Measurements from ENCODE around the gene ZC3H18.

Gene ZC3H18

DNA sequence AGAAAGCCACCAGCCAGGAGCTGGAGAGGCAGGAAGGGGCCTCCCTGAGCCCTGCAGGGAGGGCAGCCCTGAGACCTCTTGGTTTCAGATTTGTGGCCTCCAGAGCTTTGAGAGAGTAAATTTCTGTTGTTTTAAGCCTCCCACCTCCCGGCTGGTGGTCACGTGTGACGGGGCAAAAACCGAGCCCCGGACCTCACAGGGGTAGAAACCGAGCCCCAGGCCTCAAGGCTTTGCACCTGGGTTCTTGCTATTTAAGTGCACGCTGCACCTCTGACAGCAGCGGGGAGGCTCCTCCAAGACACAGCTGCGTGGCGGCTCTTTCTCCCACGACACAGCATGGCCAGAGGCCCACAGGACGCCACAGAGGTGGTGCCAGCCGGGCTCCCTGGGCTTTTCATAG lies 17.4 kb upstream of the ZC3H18 start:
- DNase-seq = no peak

GRCh38 chr16:88553739-88554138 lies 16.5 kb upstream of the ZC3H18 start:
- DNase-seq = no peak

DNA sequence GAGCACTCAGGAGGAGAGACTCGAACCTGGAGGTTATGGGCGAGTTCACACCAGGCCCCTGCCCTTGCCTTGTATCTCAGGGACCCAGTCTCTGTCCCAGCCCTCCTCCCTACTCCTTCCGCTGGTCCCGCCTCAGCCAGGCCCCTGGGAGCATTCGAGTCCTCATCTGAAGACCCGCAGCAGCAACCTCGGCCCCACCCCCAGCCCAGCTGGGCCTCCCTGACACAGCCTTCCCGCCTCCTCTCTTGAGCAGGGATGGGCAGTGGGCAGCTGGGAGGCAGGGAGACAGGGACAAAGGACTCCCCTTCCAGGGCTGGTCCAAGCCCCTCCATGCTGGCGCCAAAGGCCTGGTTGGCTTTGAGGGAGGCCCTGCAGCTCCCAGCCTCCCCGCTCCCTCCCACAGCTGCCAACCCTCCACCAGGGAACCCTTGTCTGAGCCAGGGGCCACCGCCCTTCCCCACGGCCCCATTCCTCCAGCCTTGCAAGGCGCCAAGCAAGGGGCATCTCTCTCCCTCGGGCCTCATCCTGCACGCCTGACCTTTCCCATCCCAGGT lies 15.4 kb upstream of the ZC3H18 start:
- DNase-seq = no peak

DNA sequence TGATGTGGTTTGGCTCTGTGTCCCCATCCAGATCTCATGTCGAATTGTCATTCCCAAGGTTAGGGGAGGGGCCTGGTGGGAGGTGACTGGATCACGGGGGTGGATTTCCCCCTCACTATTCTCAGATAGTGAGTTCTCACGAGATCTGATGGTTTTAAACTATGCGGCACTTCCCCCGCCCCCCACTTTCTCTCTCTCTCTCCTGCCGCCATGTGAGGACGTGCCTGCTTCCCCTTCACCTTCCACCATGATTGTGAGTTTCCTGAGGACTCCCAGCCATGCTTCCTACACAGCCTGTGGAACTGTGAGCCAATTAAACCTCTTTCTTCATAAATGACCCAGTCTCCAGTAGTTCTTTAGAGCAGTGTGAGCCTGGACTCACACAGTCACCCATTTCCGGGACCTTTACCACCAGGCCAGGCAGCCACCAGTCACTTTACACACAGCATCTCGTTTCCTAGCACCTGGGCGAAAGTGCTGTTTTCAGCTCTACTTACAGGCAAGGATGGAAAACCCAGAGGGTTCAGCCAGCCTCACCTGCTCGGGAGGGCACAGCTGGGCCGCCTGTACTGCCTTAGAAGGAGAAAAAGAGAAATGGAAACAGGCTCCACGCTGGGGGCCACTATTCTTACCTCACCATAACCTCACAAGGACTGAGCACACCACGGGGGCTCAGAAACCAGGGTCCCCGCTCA lies 13.8 kb upstream of the ZC3H18 start:
- no peak for DNase-seq

DNA sequence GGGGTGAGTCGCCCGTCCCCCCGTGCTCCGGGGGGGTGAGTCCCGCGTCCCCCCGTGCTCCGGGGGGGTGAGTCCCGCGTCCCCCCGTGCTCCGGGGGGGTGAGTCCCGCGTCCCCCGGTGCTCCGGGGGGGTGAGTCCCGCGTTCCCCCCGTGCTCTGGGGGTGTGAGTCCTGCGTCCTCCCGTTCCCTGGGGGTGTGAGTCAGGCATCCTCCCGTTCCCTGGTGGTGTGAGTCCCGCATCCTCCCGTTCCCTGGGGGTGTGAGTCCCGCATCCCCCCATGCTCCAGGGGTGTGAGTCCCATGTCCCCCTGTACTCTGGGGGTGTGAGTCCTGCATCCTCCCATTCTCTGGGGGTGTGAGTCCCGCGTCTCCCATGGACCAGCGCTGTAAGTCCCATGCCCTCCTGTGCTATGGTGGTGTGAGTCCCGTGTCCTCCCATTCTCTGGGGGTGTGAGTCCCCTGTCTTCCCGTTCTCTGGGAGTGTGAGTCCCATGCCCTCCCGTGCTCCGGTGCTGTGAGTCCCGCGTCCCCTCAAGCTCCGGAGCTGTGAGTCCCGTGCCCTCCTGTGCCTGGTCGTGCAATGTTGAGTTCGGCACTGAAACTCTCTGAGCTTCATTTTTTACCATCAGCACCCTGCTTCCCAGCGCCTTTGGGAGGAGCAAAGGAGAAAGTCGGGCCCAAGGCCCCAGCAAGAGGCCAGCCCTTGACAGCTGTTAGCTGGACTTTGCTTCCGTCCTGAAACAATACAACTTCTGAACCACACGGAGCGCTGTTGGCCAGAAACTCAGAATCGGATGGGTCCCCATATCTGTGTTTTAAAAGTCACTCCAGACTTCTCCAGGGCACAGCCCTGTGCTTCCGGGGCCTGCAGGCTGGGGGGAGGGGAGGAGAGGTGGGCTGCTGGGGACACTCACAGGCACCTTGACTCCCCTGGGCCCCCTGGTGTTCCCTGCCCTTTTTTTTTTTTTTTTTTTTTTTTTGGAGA lies 11.5 kb upstream of the ZC3H18 start:
- DNase-seq = no peak

GRCh38 chr16:88560714-88561484 lies 9.3 kb upstream of the ZC3H18 start:
- DNase-seq = no peak

- DNase-seq = peak; percentile 55
Measured at GRCh38 chr16:88561485-88562359, 8.5 kb upstream of the ZC3H18 start.

- DNase-seq = peak; percentile 79
Measured at GRCh38 chr16:88566158-88566557, 4.0 kb upstream of the ZC3H18 start.

GRCh38 chr16:88568710-88569613 lies 1.2 kb upstream of the ZC3H18 start:
- DNase-seq = no peak

- DNase-seq = no peak
Measured at GRCh38 chr16:88569614-88569984, 604 bp upstream of the ZC3H18 start.

GRCh38 chr16:88570691-88571092 lies 489 bp downstream of the ZC3H18 start:
- DNase-seq = peak; percentile 43

DNA sequence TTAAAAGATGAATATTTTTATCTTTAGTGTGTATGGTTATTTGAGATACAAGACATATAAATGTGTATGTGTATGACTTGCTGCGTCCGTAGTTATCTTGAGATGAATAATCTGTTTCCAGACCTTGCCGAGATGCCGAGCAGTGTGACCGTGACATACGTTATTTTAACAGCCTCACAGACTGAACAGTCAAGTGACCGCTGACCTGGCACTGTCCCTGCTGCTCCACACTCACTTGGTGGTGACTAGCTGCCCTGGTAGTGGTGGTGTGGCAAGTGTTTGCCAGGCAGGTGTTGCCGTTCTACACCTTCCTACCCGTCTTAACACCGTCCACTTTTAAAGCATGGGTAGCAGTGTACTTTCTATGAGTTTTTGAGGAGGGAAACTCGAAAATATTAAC lies 5.0 kb downstream of the ZC3H18 start:
- no peak for DNase-seq

DNA sequence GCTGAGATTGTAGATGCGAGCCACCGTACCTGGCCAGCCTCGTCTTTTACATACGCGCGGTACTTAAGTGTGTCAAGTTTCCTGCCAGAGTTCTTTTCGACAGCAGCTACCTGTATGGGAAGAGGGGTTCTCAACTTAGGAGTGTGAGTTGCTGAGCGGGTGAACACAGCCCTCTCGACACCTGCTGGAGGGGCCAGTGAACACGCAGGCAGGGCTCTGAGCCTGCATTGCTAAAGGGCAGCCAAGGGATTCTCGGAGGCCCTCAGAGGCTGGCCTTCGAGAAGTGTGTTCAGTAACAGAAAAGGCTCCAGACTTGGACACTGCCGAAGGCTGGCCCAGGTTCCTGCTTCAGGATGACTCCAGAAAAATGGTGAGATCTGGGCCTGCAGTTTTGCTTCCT lies 6.1 kb downstream of the ZC3H18 start:
- no peak for DNase-seq

- DNase-seq = no peak
Measured at GRCh38 chr16:88577166-88577565, 7.0 kb downstream of the ZC3H18 start.

DNA sequence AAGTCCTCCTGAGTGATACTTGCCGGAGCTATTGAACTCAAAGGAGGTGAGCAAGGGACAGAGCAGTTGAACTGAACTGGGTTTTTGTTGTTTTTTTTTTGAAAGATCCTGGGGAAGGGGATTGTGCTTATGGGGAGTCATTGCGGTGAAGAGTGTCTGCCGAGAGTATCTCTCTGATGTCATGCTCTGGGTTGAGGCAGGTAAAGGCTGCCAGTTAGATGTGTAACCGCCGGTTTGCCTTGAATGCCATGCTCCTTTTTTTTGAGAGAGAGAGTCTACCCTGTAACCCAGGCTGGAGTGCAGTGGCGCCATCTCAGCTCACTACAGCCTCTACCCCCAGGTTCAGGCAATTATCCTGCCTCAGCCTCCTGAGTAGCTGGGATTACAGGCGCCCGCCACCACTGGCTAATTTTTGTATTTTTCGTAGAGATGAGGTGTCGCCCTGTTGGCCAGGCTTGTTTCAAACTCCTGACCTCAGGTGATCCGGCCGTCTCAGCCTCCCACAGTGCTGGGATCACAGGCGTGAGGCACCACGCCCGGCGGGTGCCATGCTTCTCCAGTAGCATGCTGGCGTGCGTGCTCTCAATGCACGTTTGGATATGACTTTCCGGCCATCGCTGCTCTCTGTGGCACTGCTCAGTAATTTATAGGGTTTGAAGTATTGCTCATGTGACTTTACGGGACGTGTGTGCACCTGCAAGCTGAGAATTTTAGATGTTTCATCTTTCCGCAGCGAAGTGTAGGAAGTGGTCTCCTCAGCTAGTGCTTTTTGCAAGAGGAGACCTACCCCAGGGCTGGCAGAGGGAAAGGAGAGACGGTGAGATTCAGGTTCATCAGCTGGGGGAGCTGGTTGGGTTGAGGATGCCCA lies 8.5 kb downstream of the ZC3H18 start:
- no peak for DNase-seq

DNA sequence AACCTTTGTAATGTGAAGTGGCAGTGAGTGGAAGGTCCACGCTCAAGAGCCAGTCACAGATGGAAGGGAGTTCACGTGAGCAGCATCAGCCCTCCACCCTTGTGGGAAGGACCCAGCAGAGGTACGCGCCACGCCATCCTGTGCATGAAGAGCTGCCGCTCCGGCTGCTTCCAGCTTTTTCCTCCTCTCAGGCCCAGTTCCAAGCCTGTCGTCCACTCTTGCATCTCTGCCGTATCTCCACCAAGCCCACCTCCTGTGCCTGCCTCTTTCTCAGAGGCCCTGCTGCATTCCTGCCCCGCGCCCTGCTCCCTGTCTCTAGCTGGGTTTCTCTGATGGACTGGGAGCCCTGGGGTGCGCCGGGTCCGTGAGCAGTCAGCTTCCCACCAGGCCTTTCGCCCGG lies 10.2 kb downstream of the ZC3H18 start:
- no peak for DNase-seq

- no peak for DNase-seq
Measured at GRCh38 chr16:88581033-88581432, 10.8 kb downstream of the ZC3H18 start.

GRCh38 chr16:88582912-88583575 lies 12.8 kb downstream of the ZC3H18 start:
- DNase-seq = no peak

DNA sequence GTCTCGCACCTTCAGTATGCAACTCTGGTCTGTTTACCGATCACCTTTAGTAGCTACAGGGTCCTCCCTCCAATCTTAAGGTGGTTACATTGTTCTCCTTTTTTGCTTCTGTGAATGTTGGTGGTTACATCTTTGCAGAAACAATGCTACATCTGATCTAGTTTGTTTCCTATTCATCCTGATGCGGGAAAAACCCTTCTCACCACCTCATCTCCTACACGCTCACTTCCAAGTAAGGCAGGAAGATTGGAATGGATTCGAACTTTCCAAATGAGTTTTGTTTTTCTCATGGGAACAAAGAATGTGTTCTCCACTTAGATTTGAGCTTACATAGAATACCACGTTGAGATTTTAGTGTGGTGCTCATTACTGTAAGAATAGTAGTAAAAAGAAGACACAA lies 14.5 kb downstream of the ZC3H18 start:
- no peak for DNase-seq

Data from stimulated activated CD4-positive, alpha-beta T cell treated with anti-CD3 and anti-CD28 coated beads, Interleukin-4, amount 100 ng/mL, for 24 hours (primary cell).